ENCODE data around the gene ZSWIM8. TPM values are rescaled to one million over a fixed set of nuclear protein-coding genes. Genes with fewer than 3 reads are reported as not detected.

Gene ZSWIM8
- total RNA-seq, 4 donors from 2014 or later, result 66.4 to 123 (median 107) TPM

- TF ChIP-seq POLR2AphosphoS5 (IDR thresholded peaks at IDR 0.05) (no peak), EP300 (IDR thresholded peaks at IDR 0.05) (no peak), CTCF (IDR thresholded peaks at IDR 0.05) (no peak), POLR2A (IDR thresholded peaks at IDR 0.05; ENCODE audit: low read depth) (no peak)
- Histone ChIP-seq H3K4me3 (no peak overlapping the region), H3K4me1 (peaks cover 0 to 4% (median 2%) of the 10 kb centered on the region in 4 donors), H3K27ac (replicated peaks in 1 of 4) (no peak overlapping the region), H3K27me3 (no peaks in the 10 kb centered on the region), H3K9me3 (no peaks in the 10 kb centered on the region), H3K36me3 (peaks cover 48 to 86% (median 80%) of the 10 kb centered on the region in 4 donors)
- intact Hi-C loops (cut with DNase I), result no loop called here
- WGBS, result 84% methylated on average over 1 of the region's 1 CpG
- no peak for DNase-seq (ENCODE audit: extremely low spot score)
These were observed 29.2 kb upstream of the ZSWIM8 start for GRCh38 chr10:73756183-73756582.

GRCh38 chr10:73758704-73759511 lies 26.5 kb upstream of the ZSWIM8 start:
- H3K4me3 ChIP-seq, result no peak overlapping the region
- no peak for TF ChIP-seq EP300 (IDR thresholded peaks at IDR 0.05)
- TF ChIP-seq POLR2A (IDR thresholded peaks at IDR 0.05; ENCODE audit: low read depth), result no peak
- TF ChIP-seq POLR2AphosphoS5 (IDR thresholded peaks at IDR 0.05), result no peak
- TF ChIP-seq CTCF (IDR thresholded peaks at IDR 0.05), result no peak
- H3K4me1 ChIP-seq, result peaks cover 0 to 4% (median 2%) of the 10 kb centered on the region in 4 donors
- no peak for DNase-seq (ENCODE audit: extremely low spot score)
- intact Hi-C loops (cut with DNase I), result no loop called here
- no peak overlapping the region for H3K27ac ChIP-seq (replicated peaks in 1 of 4)
- no peaks in the 10 kb centered on the region for H3K27me3 ChIP-seq
- H3K9me3 ChIP-seq, result no peaks in the 10 kb centered on the region
- H3K36me3 ChIP-seq, result peaks cover 44 to 86% (median 80%) of the 10 kb centered on the region in 4 donors
- 84% methylated on average over 9 of the region's 9 CpGs for WGBS

GRCh38 chr10:73759512-73760115 lies 25.8 kb upstream of the ZSWIM8 start:
- Histone ChIP-seq H3K27ac (replicated peaks in 1 of 4) (no peak overlapping the region), H3K9me3 (no peaks in the 10 kb centered on the region), H3K36me3 (peaks cover 49 to 86% (median 80%) of the 10 kb centered on the region in 4 donors), H3K27me3 (no peaks in the 10 kb centered on the region), H3K4me1 (peaks cover 0 to 4% (median 2%) of the 10 kb centered on the region in 4 donors), H3K4me3 (no peak overlapping the region)
- WGBS, result 86% methylated on average over 5 of the region's 5 CpGs
- no peak for TF ChIP-seq CTCF (IDR thresholded peaks at IDR 0.05)
- no peak for TF ChIP-seq POLR2AphosphoS5 (IDR thresholded peaks at IDR 0.05)
- TF ChIP-seq POLR2A (IDR thresholded peaks at IDR 0.05; ENCODE audit: low read depth), result no peak
- no peak for TF ChIP-seq EP300 (IDR thresholded peaks at IDR 0.05)
- DNase-seq (ENCODE audit: extremely low spot score), result no peak
- intact Hi-C loops (cut with DNase I), result no loop called here

GRCh38 chr10:73761781-73762180 lies 23.6 kb upstream of the ZSWIM8 start:
- Histone ChIP-seq H3K4me1 (peaks cover 0 to 4% (median 2%) of the 10 kb centered on the region in 4 donors), H3K36me3 (peaks cover 69 to 89% (median 83%) of the 10 kb centered on the region in 4 donors), H3K9me3 (no peaks in the 10 kb centered on the region), H3K27me3 (no peaks in the 10 kb centered on the region), H3K4me3 (no peak overlapping the region), H3K27ac (replicated peaks in 1 of 4) (no peak overlapping the region)
- WGBS, result 100% methylated on average over 1 of the region's 1 CpG
- DNase-seq (ENCODE audit: extremely low spot score), result no peak
- TF ChIP-seq EP300 (IDR thresholded peaks at IDR 0.05) (no peak), POLR2AphosphoS5 (IDR thresholded peaks at IDR 0.05) (no peak), CTCF (IDR thresholded peaks at IDR 0.05) (no peak), POLR2A (IDR thresholded peaks at IDR 0.05; ENCODE audit: low read depth) (no peak)
- intact Hi-C loops (cut with DNase I), result no loop called here

Measured in esophagus muscularis mucosa (tissue), 4 donors.